HG02588 (cell line): ENCODE results near the gene GPR143.
"Not testable (repeated sequence)": the region's sequence is repeated elsewhere in the genome, so short reads cannot be mapped to it uniquely, and the experiment has no call there.

ENCODE experiments used
- ATAC-seq: cut with Tn5 transposase; IDR thresholded peaks from one replicate; pipeline ENCODE4 v1.9.1; 2021; ENCODE audit warnings: mild to moderate bottlenecking, moderate library complexity; ENCODE audit not compliant: unreplicated experiment

Gene GPR143

GRCh38 chrX:9765737-9766097, at the start of gene GPR143:
GPR143 (minus strand) TSS chrX:9765847; CDS start chrX:9765817, 30 bp downstream.
- no peak for ATAC-seq

DNA sequence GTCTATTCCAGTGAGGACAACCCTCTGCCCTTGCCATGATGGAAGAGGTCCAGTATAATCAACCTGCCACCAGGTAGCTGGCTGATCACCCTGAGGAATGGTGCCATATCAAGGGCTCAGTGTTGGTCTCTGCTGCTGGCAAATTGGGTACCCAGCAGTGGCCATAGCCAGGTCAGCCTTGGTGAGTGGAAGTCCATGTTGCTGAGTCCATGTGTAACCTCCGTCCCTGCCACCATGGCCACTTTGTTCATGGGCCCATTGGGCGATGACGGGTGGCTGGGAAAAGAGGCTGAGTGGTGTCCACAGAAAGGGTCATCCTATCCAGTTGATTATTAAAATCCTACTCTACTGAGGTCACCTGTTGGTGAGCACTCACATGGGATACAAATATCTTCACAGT, 45.4 kb upstream of the GPR143 start:
- not testable (repeated sequence) for ATAC-seq

- ATAC-seq = not testable (repeated sequence)
Measured at GRCh38 chrX:9809876-9810275, 44.2 kb upstream of the GPR143 start.

DNA sequence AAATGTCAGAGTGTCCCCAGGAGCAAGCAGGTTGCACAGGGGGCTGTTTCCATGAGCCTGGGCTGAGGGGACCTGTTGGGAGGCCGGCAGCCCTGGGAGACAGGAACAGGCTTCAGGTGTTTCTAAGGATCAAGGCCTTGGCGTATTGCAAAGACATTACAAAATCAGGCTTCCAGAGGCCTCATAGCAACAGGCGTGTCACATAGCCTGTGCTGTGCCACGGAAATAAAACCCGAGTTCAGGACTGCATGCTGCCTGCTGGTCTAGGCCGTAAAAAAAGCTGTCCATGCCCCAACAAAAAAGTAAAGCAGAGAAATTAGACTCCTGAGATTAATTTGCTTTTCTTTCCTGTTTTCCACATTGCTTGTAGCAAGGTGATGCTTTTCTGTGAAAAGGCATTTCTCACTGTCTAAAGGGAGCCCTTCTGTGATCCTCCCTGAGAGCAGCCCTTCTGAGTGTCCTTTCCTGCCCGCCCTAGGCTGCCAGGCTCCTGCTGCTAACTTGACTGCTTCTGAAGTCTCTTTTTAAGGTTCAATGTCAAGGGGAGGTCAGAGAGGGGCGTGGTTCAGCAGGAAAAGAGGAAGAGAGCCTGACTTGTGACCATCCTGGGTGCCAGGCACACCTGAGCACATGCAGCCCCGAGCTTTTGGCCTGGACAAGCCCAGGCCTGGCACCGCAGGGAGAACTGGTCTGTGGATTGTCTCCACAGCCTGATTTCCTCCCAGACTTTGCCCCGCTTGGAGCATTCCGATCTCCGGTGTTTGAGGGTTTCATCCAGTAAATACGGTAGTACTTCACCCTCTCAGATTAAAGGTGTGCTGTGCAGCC, 41.9 kb upstream of the GPR143 start:
- no peak for ATAC-seq

DNA sequence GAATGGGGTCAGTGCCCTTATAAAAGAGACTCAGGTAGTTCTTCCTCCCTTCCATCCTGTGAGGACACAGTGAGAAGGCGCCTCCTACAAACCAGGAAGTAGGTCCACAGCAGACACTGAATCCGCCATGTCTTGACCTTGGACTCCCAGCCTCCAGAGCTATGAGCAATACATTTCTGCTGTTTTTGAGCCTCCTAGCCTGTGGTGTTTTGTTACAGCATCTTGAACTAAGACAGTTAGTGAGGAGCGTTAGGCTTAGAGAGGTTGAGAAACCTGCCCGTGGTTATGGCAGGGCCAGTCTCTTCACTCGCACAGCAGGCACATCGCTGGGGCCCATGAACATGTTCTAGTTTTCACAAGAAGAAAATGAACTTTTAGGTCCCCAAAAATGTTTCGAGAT, 40.3 kb upstream of the GPR143 start:
- ATAC-seq = no peak

DNA sequence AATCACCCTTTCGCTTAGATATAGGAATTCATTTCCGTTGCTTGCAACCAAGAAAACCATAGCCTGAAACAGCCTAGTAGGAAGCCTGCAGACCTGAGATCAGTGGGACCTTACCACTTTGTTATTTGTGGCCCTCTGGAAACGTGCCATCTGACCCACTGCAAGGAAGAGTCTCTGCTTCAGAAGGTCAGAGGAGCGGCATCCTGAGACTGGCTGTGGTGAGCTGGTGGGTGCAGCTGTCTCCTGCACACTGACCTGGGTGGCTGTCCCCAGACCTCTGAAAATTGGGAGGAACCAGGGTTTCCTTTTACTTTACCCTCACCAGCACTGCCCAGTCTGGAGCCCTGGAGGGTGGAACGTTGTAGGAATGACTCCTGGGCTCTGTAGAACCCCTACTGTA, 38.8 kb upstream of the GPR143 start:
- ATAC-seq = no peak

DNA sequence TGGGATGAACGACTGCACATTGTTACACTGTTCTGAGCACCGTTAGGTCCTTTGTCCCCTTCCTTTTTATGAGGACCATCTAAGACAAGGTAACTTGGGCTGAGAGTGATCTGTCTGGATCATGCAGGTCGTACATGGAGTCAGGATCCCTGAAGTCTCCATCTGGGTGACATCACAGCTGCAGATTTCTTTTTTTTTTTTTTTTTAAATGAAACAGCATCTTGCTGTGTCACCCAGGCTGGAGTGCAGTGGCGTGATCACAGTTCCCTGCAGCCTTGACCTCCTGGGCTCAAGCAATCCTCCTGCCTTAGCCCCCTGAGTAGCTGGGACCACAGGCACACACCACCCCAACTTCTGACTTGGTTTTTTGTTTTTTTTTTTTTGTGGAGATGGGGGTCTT, 37.1 kb upstream of the GPR143 start:
- ATAC-seq = no peak

GRCh38 chrX:9797384-9798360, 32.0 kb upstream of the GPR143 start:
- no peak for ATAC-seq

- ATAC-seq = no peak
Measured at GRCh38 chrX:9794495-9794894, 28.8 kb upstream of the GPR143 start.

GRCh38 chrX:9790866-9791265, 25.2 kb upstream of the GPR143 start:
- no peak for ATAC-seq

DNA sequence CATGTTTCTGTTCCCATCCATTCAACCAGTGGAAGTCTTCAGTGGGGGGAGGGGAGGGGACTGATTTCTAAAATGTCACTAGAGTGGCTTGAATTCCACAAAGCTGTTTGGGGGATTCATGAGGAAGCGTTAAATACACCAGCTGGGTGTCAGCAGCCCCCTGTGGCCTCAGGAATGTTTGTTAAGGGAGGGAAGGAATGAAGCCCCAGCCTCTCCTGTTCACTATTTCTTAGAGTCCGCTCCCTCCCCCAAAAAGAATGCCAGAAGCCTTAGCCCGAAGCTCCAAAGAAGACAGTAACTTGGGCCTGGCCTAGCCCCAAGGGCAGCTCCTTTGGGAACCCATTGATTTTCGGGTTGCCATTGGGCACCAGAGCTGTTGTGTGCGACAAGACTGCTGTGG, 23.9 kb upstream of the GPR143 start:
- ATAC-seq = no peak

GRCh38 chrX:9788911-9789310, 23.3 kb upstream of the GPR143 start:
- ATAC-seq = no peak

GRCh38 chrX:9786798-9787635, 21.4 kb upstream of the GPR143 start:
- ATAC-seq = no peak

GRCh38 chrX:9785944-9786797, 20.5 kb upstream of the GPR143 start, which contains the start of gene SHROOM2:
SHROOM2 (plus strand) TSS chrX:9786429; CDS start chrX:9786546, 117 bp downstream.
- ATAC-seq = no peak

DNA sequence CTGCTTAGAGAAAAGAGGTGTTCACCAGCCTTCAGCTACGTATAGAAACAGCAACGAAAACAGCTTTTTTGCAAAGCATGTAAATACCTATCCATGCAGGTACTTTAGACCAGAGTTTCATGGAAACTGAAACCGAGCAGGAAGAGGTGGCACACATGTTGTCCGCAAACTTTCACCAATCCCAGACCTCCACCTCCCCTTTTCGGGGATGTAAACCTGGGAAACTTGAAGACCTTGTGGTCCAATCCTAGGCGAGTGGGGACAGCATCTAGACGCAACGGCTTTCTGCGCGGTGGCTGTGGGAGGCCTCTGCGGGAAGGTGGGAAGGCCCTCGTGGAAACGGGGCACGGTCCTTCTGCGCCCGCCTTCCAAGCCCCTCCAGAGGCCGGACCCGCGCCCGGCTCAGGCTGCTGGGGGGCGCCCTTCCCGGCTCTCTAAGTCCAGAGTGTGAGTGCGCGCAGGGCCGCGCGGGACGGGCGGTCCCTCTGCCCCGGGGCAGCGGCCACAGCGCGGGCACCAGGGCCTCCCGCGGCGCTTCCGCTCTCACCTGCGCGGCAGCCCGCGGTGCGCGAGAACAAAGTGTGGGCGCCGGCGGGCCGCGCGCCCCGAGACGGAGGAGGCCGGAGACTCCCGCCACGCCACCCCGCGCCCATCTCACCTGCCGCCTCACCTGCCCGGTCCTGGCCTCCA, 19.8 kb upstream of the GPR143 start:
- ATAC-seq = no peak

DNA sequence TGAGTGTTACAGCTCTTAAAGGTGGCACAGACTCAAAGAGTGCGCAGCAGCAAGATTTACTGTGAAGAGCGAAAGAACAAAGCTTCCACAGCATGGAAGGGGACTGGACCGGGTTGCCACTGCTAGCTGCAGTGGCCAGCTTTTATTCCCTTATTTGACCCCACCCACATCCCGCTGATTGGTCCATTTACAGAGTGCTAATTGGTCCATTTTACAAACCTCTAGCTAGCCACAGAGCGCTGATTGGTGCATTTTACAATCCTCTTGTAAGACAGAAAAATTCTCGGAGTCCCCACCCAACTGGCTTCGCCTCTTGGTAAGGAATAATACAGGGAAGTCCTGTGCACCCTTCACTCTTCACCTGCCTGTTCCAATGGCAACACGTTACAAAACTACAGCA, 18.7 kb upstream of the GPR143 start:
- no peak for ATAC-seq

DNA sequence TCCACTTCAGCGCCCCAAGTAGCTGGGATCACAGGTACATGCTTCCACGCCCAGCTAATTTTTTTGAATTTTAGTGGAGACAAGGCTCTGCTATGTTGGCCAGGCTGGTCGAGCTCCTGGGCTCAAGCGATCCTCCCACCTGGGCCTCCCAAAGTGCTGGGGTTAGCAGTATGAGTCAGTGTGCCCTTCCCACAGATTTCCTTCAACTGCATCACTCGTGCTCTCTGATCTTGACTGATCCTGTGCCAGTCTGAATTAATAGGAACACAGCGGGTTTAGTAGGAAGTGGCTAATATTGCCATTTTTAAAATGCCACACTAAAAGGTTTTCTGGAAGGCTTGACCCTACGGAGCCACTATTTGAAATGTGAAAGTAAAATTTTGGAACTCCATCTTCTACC, 16.3 kb upstream of the GPR143 start:
- no peak for ATAC-seq

- ATAC-seq = no peak
Measured at GRCh38 chrX:9775930-9776329, 10.3 kb upstream of the GPR143 start.

DNA sequence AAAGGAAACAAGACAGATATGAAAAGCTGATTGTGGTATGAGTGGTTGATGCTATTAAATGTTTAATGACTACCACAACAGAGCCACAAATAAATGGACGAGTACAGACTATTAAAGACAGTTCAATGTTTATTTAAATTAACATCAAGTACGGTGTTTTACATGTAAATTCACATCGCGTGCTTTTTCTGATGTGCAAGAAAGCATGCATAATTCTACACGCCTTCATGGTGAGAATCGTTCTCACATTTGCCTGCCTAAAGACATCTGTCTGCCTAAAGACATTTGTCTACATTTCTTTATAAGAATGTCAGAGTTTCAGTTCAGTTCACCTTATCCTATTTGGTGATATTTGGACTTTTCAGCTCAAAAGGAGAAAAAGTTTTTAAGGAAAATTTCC, 7.3 kb upstream of the GPR143 start:
- no peak for ATAC-seq
